ENCODE results near the gene DNHD1. TPM values are rescaled to one million over a fixed set of nuclear protein-coding genes. Genes with fewer than 3 reads are reported as not detected.

DNHD1 gene
- total RNA-seq: 7.0 TPM

- peak; percentile 70 for DNase-seq
These were observed at the start of gene DNHD1 for GRCh38 chr11:6497069-6497839. Gene DNHD1 (plus strand): TSS chr11:6497280. CDS start chr11:6498216, 936 bp downstream.

- DNase-seq: no peak
These were observed 48.5 kb upstream of the DNHD1 start for GRCh38 chr11:6448574-6448973.

GRCh38 chr11:6452219-6452618 lies 44.9 kb upstream of the DNHD1 start:
- no peak for DNase-seq

GRCh38 chr11:6453152-6453551 lies 43.9 kb upstream of the DNHD1 start:
- no peak for DNase-seq

GRCh38 chr11:6455070-6455469 lies 42.0 kb upstream of the DNHD1 start:
- no peak for DNase-seq

GRCh38 chr11:6456361-6457073 lies 40.6 kb upstream of the DNHD1 start:
- no peak for DNase-seq

GRCh38 chr11:6457581-6458320 lies 39.3 kb upstream of the DNHD1 start:
- DNase-seq: no peak

GRCh38 chr11:6458352-6459098 lies 38.6 kb upstream of the DNHD1 start:
- no peak for DNase-seq

- DNase-seq: no peak
These were observed 38.0 kb upstream of the DNHD1 start for GRCh38 chr11:6459099-6459450.

GRCh38 chr11:6468712-6469495 lies 28.2 kb upstream of the DNHD1 start:
- peak; percentile 90 for DNase-seq

- DNase-seq: no peak
These were observed 27.5 kb upstream of the DNHD1 start for GRCh38 chr11:6469599-6469998.

GRCh38 chr11:6472934-6473333 lies 24.1 kb upstream of the DNHD1 start:
- DNase-seq: no peak

- peak; percentile 95 for DNase-seq
These were observed 23.3 kb upstream of the DNHD1 start, which contains the start of gene TRIM3 for GRCh38 chr11:6473451-6474412. Gene TRIM3 (minus strand): TSS chr11:6473941. CDS start chr11:6465695, 8,246 bp downstream.

GRCh38 chr11:6474413-6474792 lies 22.7 kb upstream of the DNHD1 start:
- DNase-seq: no peak

GRCh38 chr11:6474806-6475500 lies 22.1 kb upstream of the DNHD1 start:
- DNase-seq: no peak

- no peak for DNase-seq
These were observed 21.1 kb upstream of the DNHD1 start for GRCh38 chr11:6475936-6476335.

GRCh38 chr11:6476571-6476970 lies 20.5 kb upstream of the DNHD1 start:
- DNase-seq: no peak

- DNase-seq: no peak
These were observed 16.7 kb upstream of the DNHD1 start for GRCh38 chr11:6480299-6480914.
